Fibroblast of skin of back (primary cell): ENCODE measurements around the gene NEDD4.
"Not testable (repeated sequence)": the region's sequence is repeated elsewhere in the genome, so short reads cannot be mapped to it uniquely, and the experiment has no call there.

Experiments used
- DNase-seq: peaks from one replicate; pipeline ENCODE4 v3.0.0-alpha.2; 2013

NEDD4 gene

GRCh38 chr15:56004281-56004680, 10.9 kb upstream of the NEDD4 start:
- not testable (repeated sequence) for DNase-seq

GRCh38 chr15:56003777-56004176, 10.4 kb upstream of the NEDD4 start:
- not testable (repeated sequence) for DNase-seq

GRCh38 chr15:56003277-56003676, 9.9 kb upstream of the NEDD4 start:
- DNase-seq, result not testable (repeated sequence)

- no peak for DNase-seq
Measured at GRCh38 chr15:56001471-56002078, 8.2 kb upstream of the NEDD4 start.

- DNase-seq, result no peak
Measured at GRCh38 chr15:55999658-56000057, 6.2 kb upstream of the NEDD4 start.

- no peak for DNase-seq
Measured at GRCh38 chr15:55998478-55998877, 5.1 kb upstream of the NEDD4 start.

- DNase-seq, result peak; percentile 76
Measured at GRCh38 chr15:55993804-55994560, 570 bp upstream of the NEDD4 start.

- no peak for DNase-seq
Measured at GRCh38 chr15:55992769-55993110, 672 bp downstream of the NEDD4 start.

- DNase-seq, result no peak
Measured at GRCh38 chr15:55991802-55992768, 1.3 kb downstream of the NEDD4 start.

- peak; percentile 10 for DNase-seq
Measured at GRCh38 chr15:55990998-55991397, 2.4 kb downstream of the NEDD4 start.

- DNase-seq, result no peak
Measured at GRCh38 chr15:55990516-55990915, 2.9 kb downstream of the NEDD4 start.

GRCh38 chr15:55989383-55989782, 4.0 kb downstream of the NEDD4 start:
- DNase-seq, result no peak

- no peak for DNase-seq
Measured at GRCh38 chr15:55981582-55982249, 11.7 kb downstream of the NEDD4 start.

GRCh38 chr15:55980511-55980910, 12.9 kb downstream of the NEDD4 start:
- DNase-seq, result no peak

GRCh38 chr15:55977231-55977630, 16.2 kb downstream of the NEDD4 start:
- DNase-seq, result no peak

- no peak for DNase-seq
Measured at GRCh38 chr15:55970286-55970685, 23.1 kb downstream of the NEDD4 start.

- DNase-seq, result no peak
Measured at GRCh38 chr15:55969582-55969981, 23.8 kb downstream of the NEDD4 start.

GRCh38 chr15:55968923-55969322, 24.5 kb downstream of the NEDD4 start:
- no peak for DNase-seq

GRCh38 chr15:55965091-55965490, 28.3 kb downstream of the NEDD4 start:
- DNase-seq, result no peak

- DNase-seq, result no peak
Measured at GRCh38 chr15:55960946-55961345, 32.5 kb downstream of the NEDD4 start.

- DNase-seq, result no peak
Measured at GRCh38 chr15:55959744-55960447, 33.5 kb downstream of the NEDD4 start.

- no peak for DNase-seq
Measured at GRCh38 chr15:55958349-55958748, 35.1 kb downstream of the NEDD4 start.
